GM12878 (cell line): Measurements from ENCODE around the gene FAM114A1. TPM values are rescaled to one million over a fixed set of nuclear protein-coding genes. Genes with fewer than 3 reads are reported as not detected.

Experiments
- ATAC-seq: fragments of 200-7000 bp; cut with Tn5 transposase; 3 replicates; pipeline ENCODE4 v1.9.1; 2020; ENCODE audit warnings: mild to moderate bottlenecking, moderate library complexity
- BruUV-seq: library from RNA; stranded (reverse); fragments of 400-500 nt; replicated peaks from 2 replicates; lab custom pipeline; 2021; lab: Mats Ljungman, UMichigan
- CTCF ChIA-PET: fragments of 300-600 bp; sonication (Branson Sonifier 250); formaldehyde crosslinking; extraction: SDS; loops from one replicate; lab custom pipeline; 2021; ENCODE audit warnings: inconsistent platforms; lab: Yijun Ruan, JAX
- POLR2A ChIA-PET: fragments of 350-600 bp; formaldehyde crosslinking; extraction: SDS; loops from one replicate; lab custom pipeline; 2021; ENCODE audit warnings: inconsistent platforms; lab: Charles Lee
- RAD21 ChIA-PET: fragments of 300-600 bp; sonication (Branson Sonifier 250); formaldehyde crosslinking; loops from one replicate; lab custom pipeline; 2023; ENCODE audit warnings: antibody characterized with exemption; ENCODE audit not compliant: unreplicated experiment; lab: Charles Lee
- SMC1A ChIA-PET: fragments of 300-600 bp; sonication (Branson Sonifier 250); formaldehyde crosslinking; loops from one replicate; lab custom pipeline; 2023; ENCODE audit not compliant: unreplicated experiment, uncharacterized antibody; lab: Charles Lee
- DNase-seq: peaks from one replicate; pipeline ENCODE4 v3.0.0-alpha.2; 2011; ENCODE audit warnings: low read depth, low spot score
- FAIRE-seq: peaks from 3 replicates; lab custom pipeline; 2011; peaks lifted over from hg19 to GRCh38; lab: Jason Lieb, UNC
- H2AFZ ChIP-seq: 2 replicates; pipeline ENCODE4 v1.6.0; 2011; ENCODE audit warnings: low read depth, low read length, control low read depth; ENCODE audit not compliant: control insufficient read depth
- H3K27ac ChIP-seq: 2 replicates; pipeline ENCODE4 v1.5.1; 2011; ENCODE audit warnings: control low read depth; ENCODE audit not compliant: control insufficient read depth, insufficient read depth
- H3K27me3 ChIP-seq, 2 experiments: replicated peaks in 1 of 2; 2 replicates each; pipeline versions ENCODE4 v1.6.0 to v1.6.1; 2011; ENCODE audit warnings: low read length in 1 of 2; ENCODE audit not compliant: control insufficient read depth in 2 of 2, insufficient read depth in 2 of 2
- H3K36me3 ChIP-seq, 2 experiments: 2 replicates each; pipeline ENCODE4 v1.5.1; 2011; ENCODE audit warnings: low read length in 1 of 2; ENCODE audit not compliant: control insufficient read depth in 2 of 2, insufficient read depth in 2 of 2
- H3K4me1 ChIP-seq: 2 replicates; pipeline ENCODE4 v1.6.1; 2011; ENCODE audit warnings: mild to moderate bottlenecking, low read length, moderate library complexity, mixed read lengths; ENCODE audit not compliant: control insufficient read depth, insufficient read depth
- H3K4me2 ChIP-seq: 2 replicates; pipeline ENCODE4 v1.6.0; 2011; ENCODE audit warnings: control low read depth; ENCODE audit not compliant: control insufficient read depth, insufficient read depth
- H3K4me3 ChIP-seq: fragments of 200-600 bp; sonication (generic); 2 replicates; pipeline ENCODE4 v1.5.1; 2016
- H3K79me2 ChIP-seq: 2 replicates; pipeline ENCODE4 v1.6.0; 2011; ENCODE audit warnings: low read length; ENCODE audit not compliant: control insufficient read depth, insufficient read depth
- H3K9ac ChIP-seq: 2 replicates; pipeline ENCODE4 v1.8.0; 2011; ENCODE audit warnings: low read length, control low read depth, mixed read lengths; ENCODE audit not compliant: control insufficient read depth, insufficient read depth
- H3K9me3 ChIP-seq: replicated peaks from 3 replicates; pipeline ENCODE4 v1.5.1; 2011; ENCODE audit warnings: mild to moderate bottlenecking, low read length; ENCODE audit not compliant: control insufficient read depth, insufficient read depth
- H4K20me1 ChIP-seq: 2 replicates; pipeline ENCODE4 v1.6.0; 2011; ENCODE audit not compliant: control insufficient read depth, insufficient read depth
- CBFB ChIP-seq: IDR thresholded peaks from 2 replicates; pipeline ENCODE4 v1.6.1; 2016; ENCODE audit warnings: antibody characterized with exemption, low read depth
- CUX1 ChIP-seq: IDR thresholded peaks from 2 replicates; pipeline ENCODE4 v1.6.1; 2012; ENCODE audit warnings: improper control_type of control experiment, low read depth, low read length; ENCODE audit not compliant: insufficient replicate concordance
- ETV6 ChIP-seq, 2 experiments: fragments of 450-650 bp in 1 of 2; IDR thresholded peaks in 1 of 2; conservative IDR thresholded peaks in 1 of 2; 2 replicates each; pipeline ENCODE4 v1.6.1; 2014; ENCODE audit warnings: antibody characterized with exemption in 1 of 2, borderline replicate concordance in 1 of 2, low read depth in 1 of 2, mild to moderate bottlenecking in 1 of 2, moderate library complexity in 1 of 2
- EZH2 ChIP-seq: IDR thresholded peaks from 2 replicates; pipeline ENCODE4 v1.6.1; 2012; ENCODE audit warnings: low read depth, mild to moderate bottlenecking, control low read depth, inconsistent platforms, low read length, borderline replicate concordance; ENCODE audit not compliant: control insufficient read depth
- JUND ChIP-seq: IDR thresholded peaks from 2 replicates; pipeline ENCODE4 v1.6.1; 2012; ENCODE audit warnings: low read depth, mild to moderate bottlenecking, low read length, improper control_type of control experiment, moderate library complexity
- MXI1 ChIP-seq: fragments of 150-350 bp; IDR thresholded peaks from 2 replicates; pipeline ENCODE4 v1.6.1; 2011; ENCODE audit warnings: low read depth, mild to moderate bottlenecking, inconsistent platforms, low read length, improper control_type of control experiment
- PML ChIP-seq: IDR thresholded peaks from 2 replicates; pipeline ENCODE4 v1.6.1; 2012; ENCODE audit warnings: low read length, inconsistent platforms
- RAD21 ChIP-seq: IDR thresholded peaks from 2 replicates; pipeline ENCODE4 v1.6.1; 2011; ENCODE audit warnings: mild to moderate bottlenecking, low read depth, low read length, moderate library complexity; ENCODE audit not compliant: insufficient read depth
- RAD51 ChIP-seq: fragments of 450-650 bp; IDR thresholded peaks from 2 replicates; pipeline ENCODE4 v1.6.1; 2016; ENCODE audit warnings: moderate library complexity, mild to moderate bottlenecking, inconsistent platforms
- RB1 ChIP-seq: fragments of 450-650 bp; formaldehyde crosslinking; IDR thresholded peaks from 2 replicates; pipeline ENCODE4 v1.6.1; 2017; ENCODE audit warnings: mild to moderate bottlenecking, borderline replicate concordance
- RBBP5 ChIP-seq: fragments of 200-600 bp; sonication (generic); conservative IDR thresholded peaks from 2 replicates; pipeline ENCODE4 v1.6.1; 2016
- TCF7 ChIP-seq: IDR thresholded peaks from 2 replicates; pipeline ENCODE4 v1.6.1; 2014; ENCODE audit warnings: antibody characterized with exemption, borderline replicate concordance
- WRNIP1 ChIP-seq: IDR thresholded peaks from 2 replicates; pipeline ENCODE4 v1.6.1; 2011; ENCODE audit warnings: low read depth, low read length, improper control_type of control experiment, borderline replicate concordance
- YY1 ChIP-seq: IDR thresholded peaks from 2 replicates; pipeline ENCODE4 v1.6.1; 2011; ENCODE audit warnings: low read depth, mild to moderate bottlenecking, low read length
- ZBTB4 ChIP-seq: fragments of 450-650 bp; formaldehyde crosslinking; IDR thresholded peaks from 2 replicates; pipeline ENCODE4 v1.4.0; 2022; ENCODE audit warnings: mild to moderate bottlenecking, moderate library complexity
- ZNF274 ChIP-seq: IDR thresholded peaks from one replicate; pipeline ENCODE4 v1.8.0; 2011; ENCODE audit not compliant: insufficient read length, insufficient read depth
- ZNF622 ChIP-seq: fragments of 450-650 bp; IDR thresholded peaks from 2 replicates; pipeline ENCODE4 v1.6.1; 2017; ENCODE audit warnings: mild to moderate bottlenecking, inconsistent platforms
- WGBS: methylation state at CpG from one replicate; pipeline ENCODE4 v1.1.6; 2016; ENCODE audit warnings: low lambda C conversion rate; ENCODE audit not compliant: insufficient replicate concordance, insufficient coverage; ENCODE audit errors: missing lambda C conversion rate; 5-methylcytosine and 5-hydroxymethylcytosine counted together
- in situ Hi-C: fragments of 300-500 bp; cut with MboI; formaldehyde crosslinking; loops from 9 replicates; pipeline ENCODE4 v1.14.3; 2018; ENCODE audit warnings: mixed read lengths
- intact Hi-C: fragments of 100-400 bp; cut with micrococcal nuclease; formaldehyde crosslinking; loops from one replicate; pipeline ENCODE4 v1.14.2; 2022; ENCODE audit not compliant: unreplicated experiment
- polyA plus RNA-seq, 11 experiments: library from polyadenylated mRNA; depleted of rRNA in 4 of 11; unstranded in 6 of 11; stranded (reverse) in 5 of 11; fragments of >200 nt; fragmentation: Nextera tagmentation in 4 of 11; fragmentation: Illumina TruSeq in 1 of 11; extraction: Ambion mirVana in 4 of 11; extraction: Trizol in 1 of 11; gene quantifications; 1 replicate in 1 of 11; 2 replicates in 10 of 11; pipeline versions ENCODE4 v1.2.1 to v1.2.3, GENCODE V29; 2011 to 2016; ENCODE audit warnings: inconsistent platforms in 2 of 11, missing spikeins in 2 of 11, low read depth in 1 of 11
- total RNA-seq, 4 experiments: library from RNA; depleted of rRNA in 3 of 4; stranded (reverse); fragments of >200 nt in 3 of 4; fragmentation: Illumina TruSeq in 1 of 4; extraction: Trizol in 1 of 4; gene quantifications; 2 replicates each; pipeline versions ENCODE4 v1.2.1 to v1.2.3, GENCODE V29; 2013 to 2021

Gene FAM114A1
- total and polyA plus RNA-seq, 10 of the 15 experiments (the other 5 are each of a cell fraction or from before 2014, with no cell fraction given) = 1.3 to 6.2 (median 3.9) TPM

GRCh38 chr4:38928568-38928967, 61.0 kb downstream of the FAM114A1 start:
- SMC1A ChIA-PET = interaction anchor here (0.6 kb wide), 1 partner anchor 532 kb away, joined by 3 read pairs; no protein-coding TSS in a partner anchor
- no peaks in the 10 kb centered on the region; the same call in 1 of the 2 replicates for H3K4me1 ChIP-seq
- no peaks in the 10 kb centered on the region for H3K9me3 ChIP-seq
- TF ChIP-seq RAD21 (no peak), JUND (no peak), YY1 (no peak), ZBTB4 (no peak), RB1 (no peak), ETV6 (conservative IDR thresholded peaks at IDR 0.05 in 1 of 2, IDR thresholded peaks at IDR 0.05 in 1 of 2; ENCODE audit: borderline replicate concordance in 1 of 2, low read depth in 1 of 2) (no peak), CBFB (no peak), RAD51 (no peak), MXI1 (no peak), RBBP5 (no peak), ZNF622 (no peak), TCF7 (no peak), CUX1 (no peak), EZH2 (no peak), WRNIP1 (no peak), PML (no peak), ZNF274 (no peak)
- TF ChIP-seq, all 136 proteins: peak for 0
- H3K4me2 ChIP-seq = no peak overlapping the region
- no peaks in the 10 kb centered on the region for H4K20me1 ChIP-seq
- WGBS = 93% methylated on average over 3 of the region's 3 CpGs
- BruUV-seq = no TSS peak
- no peak overlapping the region for H3K27ac ChIP-seq
- no peak overlapping the region for H3K9ac ChIP-seq
- in situ Hi-C loops (no loop called here), intact Hi-C loops (no loop called here)
- RAD21 ChIA-PET = no interaction called here
- POLR2A ChIA-PET = interaction anchor here (1.1 kb wide), 1 partner anchor 13 kb away, joined by 3 read pairs; no protein-coding TSS in a partner anchor
- CTCF ChIA-PET = interaction anchor here (0.8 to 0.9 kb wide), 3 partner anchors 12 to 31 kb away, joined by 3 read pairs; no protein-coding TSS in a partner anchor
- FAIRE-seq (no peak), ATAC-seq (no peak), DNase-seq (no peak)
- H3K27me3 ChIP-seq = no peaks in the 10 kb centered on the region
- no peak overlapping the region for H2AFZ ChIP-seq
- H3K4me3 ChIP-seq = no peak overlapping the region
- no peaks in the 10 kb centered on the region for H3K79me2 ChIP-seq
- no peaks in the 10 kb centered on the region for H3K36me3 ChIP-seq
